HepG2 (cell line): ENCODE results near the gene DPP6. TPM values are rescaled to one million over a fixed set of nuclear protein-coding genes. Genes with fewer than 3 reads are reported as not detected.

Experiments used
- ATAC-seq: fragments of 200-7000 bp; cut with Tn5 transposase; 3 replicates; pipeline ENCODE4 v1.9.1; 2020; ENCODE audit warnings: mild to moderate bottlenecking, moderate library complexity
- BruUV-seq: library from RNA; stranded (reverse); fragments of 400-500 nt; replicated peaks from 2 replicates; lab custom pipeline; 2021; lab: Mats Ljungman, UMichigan
- CTCF ChIA-PET: fragments of 300-600 bp; formaldehyde crosslinking; extraction: SDS; loops from one replicate; lab custom pipeline; 2021; ENCODE audit warnings: low total read pairs, inconsistent platforms, low intra/inter-chr PET ratio; lab: Yijun Ruan, JAX
- POLR2A ChIA-PET: fragments of 350-600 bp; sonication (Branson Sonifier 250); formaldehyde crosslinking; loops from one replicate; lab custom pipeline; 2020; ENCODE audit warnings: antibody characterized with exemption, inconsistent platforms; lab: Yijun Ruan, JAX
- DNase-seq: peaks from one replicate; pipeline ENCODE4 v3.0.0-alpha.2; 2015; ENCODE audit warnings: low spot score
- FAIRE-seq: peaks from 3 replicates; lab custom pipeline; 2011; peaks lifted over from hg19 to GRCh38; lab: Jason Lieb, UNC
- H2AFZ ChIP-seq: one replicate; pipeline ENCODE4 v1.6.1; 2011; ENCODE audit warnings: low read length, inconsistent platforms
- H3K27ac ChIP-seq: fragments of 300-600 bp; 3 replicates; pipeline ENCODE4 v1.8.0; 2011; ENCODE audit warnings: mixed run types, mild to moderate bottlenecking, mixed read lengths, low read length, inconsistent platforms; ENCODE audit not compliant: insufficient read depth; ENCODE audit errors: extremely low read length
- H3K27me3 ChIP-seq, 2 experiments: fragments of 200-600 bp in 1 of 2; 2 replicates in 1 of 2; 3 replicates in 1 of 2; pipeline versions ENCODE4 v1.6.0 to v1.8.0; 2011; ENCODE audit warnings: low read length in 2 of 2, mild to moderate bottlenecking in 2 of 2, moderate library complexity in 2 of 2, inconsistent platforms in 1 of 2; ENCODE audit not compliant: insufficient read depth in 2 of 2, control insufficient read depth in 1 of 2
- H3K36me3 ChIP-seq, 2 experiments: fragments of 200-600 bp in 1 of 2; replicated peaks in 1 of 2; 2 replicates in 1 of 2; 3 replicates in 1 of 2; pipeline versions ENCODE4 v1.5.1 to v1.8.0; 2011; ENCODE audit warnings: low read length in 2 of 2, inconsistent platforms in 1 of 2; ENCODE audit not compliant: insufficient read depth in 2 of 2, control insufficient read depth in 1 of 2
- H3K4me1 ChIP-seq: 2 replicates; pipeline ENCODE4 v1.5.1; 2012; ENCODE audit warnings: low read length, inconsistent platforms; ENCODE audit not compliant: insufficient read depth
- H3K4me2 ChIP-seq: 2 replicates; pipeline ENCODE4 v1.6.0; 2011; ENCODE audit warnings: low read depth, low read length, inconsistent platforms
- H3K4me3 ChIP-seq, 3 experiments: fragments of 200-600 bp in 1 of 3; sonication (generic), shearing (Covaris generic) in 1 of 3; replicated peaks in 1 of 3; 2 replicates each; pipeline ENCODE4 v1.5.1; 2011 to 2016; ENCODE audit warnings: low read length in 3 of 3, inconsistent platforms in 2 of 3, low read depth in 2 of 3, mild to moderate bottlenecking in 2 of 3, control low read depth in 1 of 3, mixed read lengths in 1 of 3; ENCODE audit not compliant: insufficient read depth in 1 of 3
- H3K79me2 ChIP-seq: one replicate; pipeline ENCODE4 v1.6.1; 2011; ENCODE audit warnings: low read length, inconsistent platforms; ENCODE audit not compliant: insufficient read depth
- H3K9ac ChIP-seq: 2 replicates; pipeline ENCODE4 v1.6.0; 2011; ENCODE audit warnings: mild to moderate bottlenecking, low read depth, low read length, inconsistent platforms; ENCODE audit not compliant: insufficient read depth
- H3K9me3 ChIP-seq: 2 replicates; pipeline ENCODE4 v1.5.1; 2012; ENCODE audit warnings: mild to moderate bottlenecking, low read length
- H4K20me1 ChIP-seq: 2 replicates; pipeline ENCODE4 v1.6.0; 2011; ENCODE audit warnings: inconsistent platforms, mild to moderate bottlenecking, low read length, moderate library complexity; ENCODE audit not compliant: insufficient read depth
- ARID4A ChIP-seq: sonication (generic); formaldehyde crosslinking; IDR thresholded peaks from 2 replicates; pipeline ENCODE4 v1.5.0; 2020; ENCODE audit warnings: mild to moderate bottlenecking, missing genetic modification reagents, borderline replicate concordance
- THAP7 ChIP-seq: sonication (generic); formaldehyde crosslinking; IDR thresholded peaks from 2 replicates; pipeline ENCODE4 v1.8.1; 2023; ENCODE audit warnings: mild to moderate bottlenecking, missing genetic modification reagents
- ZBTB14 ChIP-seq: sonication (generic); formaldehyde crosslinking; IDR thresholded peaks from 2 replicates; pipeline ENCODE4 v1.4.0; 2020; ENCODE audit warnings: missing genetic modification reagents
- WGBS: methylation state at CpG from one replicate; pipeline ENCODE4 v1.1.6; 2017; ENCODE audit warnings: low lambda C conversion rate; 5-methylcytosine and 5-hydroxymethylcytosine counted together
- in situ Hi-C: cut with HindIII; loops from 2 replicates; pipeline ENCODE4 v1.10.0; 2017; ENCODE audit warnings: low pct_unique_long_range_greater_than_20kb; ENCODE audit not compliant: extremely low pct_ligation_motif_present
- intact Hi-C: fragments of 100-400 bp; cut with micrococcal nuclease; formaldehyde crosslinking; loops from one replicate; pipeline ENCODE4 v1.10.0; 2022; ENCODE audit not compliant: unreplicated experiment
- polyA plus RNA-seq, 8 experiments: library from polyadenylated mRNA; depleted of rRNA in 3 of 8; stranded (reverse) in 7 of 8; unstranded in 1 of 8; fragments of >200 nt; fragmentation: Illumina TruSeq in 4 of 8; extraction: Trizol in 4 of 8; gene quantifications; 2 replicates each; pipeline versions ENCODE4 v1.2.1 to v1.2.3, GENCODE V29; 2011 to 2016; ENCODE audit warnings: low read depth in 4 of 8, missing spikeins in 1 of 8, mixed read lengths in 1 of 8; ENCODE audit not compliant: insufficient read depth in 1 of 8
- total RNA-seq, 5 experiments: library from RNA; depleted of rRNA; stranded (reverse); fragments of >200 nt; fragmentation: Illumina TruSeq; extraction: Trizol; gene quantifications; 2 replicates each; pipeline ENCODE4 v1.2.3, GENCODE V29; 2016; ENCODE audit warnings: low read depth in 1 of 5

The DPP6 gene
- total and polyA plus RNA-seq, 2 of the 13 experiments (the other 11 are each of a cell fraction or from before 2014, with no cell fraction given) = not detected

GRCh38 chr7:154914308-154914995 lies 862.3 kb downstream of the DPP6 start:
- no peak for FAIRE-seq
- DNase-seq = no peak
- no peak for TF ChIP-seq THAP7 (CRISPR knock-in tag)
- 0 out of 2 replicates have a peak, but pooled peaks have one; percentile 20 for TF ChIP-seq ARID4A (CRISPR knock-in tag)
- no peak for TF ChIP-seq ZBTB14 (CRISPR knock-in tag)
- CTCF ChIA-PET = interaction anchor here (1.1 kb wide), 2 partner anchors 39 to 431 kb away, joined by 4 read pairs; no protein-coding TSS in a partner anchor
- H3K9me3 ChIP-seq = peaks cover 15% of the 10 kb centered on the region
- 71% methylated on average over 10 of the region's 36 CpGs for WGBS
- BruUV-seq = no TSS peak
- intact Hi-C loops = loop anchor here (5.0 kb wide), 1 partner anchor 433 kb away; no protein-coding TSS in a partner anchor
- no peak overlapping the region for H3K4me3 ChIP-seq
- in situ Hi-C loops = no loop called here
- no peak overlapping the region for H3K4me2 ChIP-seq
- no peaks in the 10 kb centered on the region for H3K79me2 ChIP-seq
- H3K36me3 ChIP-seq = no peaks in the 10 kb centered on the region
- H3K27ac ChIP-seq = no peak overlapping the region
- H3K9ac ChIP-seq = no peak overlapping the region
- H3K27me3 ChIP-seq = peaks cover 2 to 29% of the 10 kb centered on the region in 2 experiments; a peak in 4 of 5 replicates
- no peak overlapping the region for H2AFZ ChIP-seq
- ATAC-seq = peak; percentile 5; the same call in 2 of the 3 replicates
- no peaks in the 10 kb centered on the region for H4K20me1 ChIP-seq
- POLR2A ChIA-PET = interaction anchor here (1.3 kb wide), 1 partner anchor 14 kb away, joined by 6 read pairs; no protein-coding TSS in a partner anchor
- H3K4me1 ChIP-seq = peaks cover 8% of the 10 kb centered on the region
